BLaER1 treated with 17β-estradiol and CSF1 and Interleukin-3, amounts not matched to agents 10 nM and 100 nM (cell line): ENCODE measurements around the gene PLAU.

ENCODE experiments used
- H3K27ac ChIP-seq, 11 experiments: shearing (Covaris generic); formaldehyde crosslinking; 2 replicates each; pipeline ENCODE4 v1.8.1; 2022
- H3K27me3 ChIP-seq, 11 experiments: shearing (Covaris generic); formaldehyde crosslinking; 2 replicates each; pipeline ENCODE4 v1.8.1; 2022
- H3K36me3 ChIP-seq, 11 experiments: shearing (Covaris generic); formaldehyde crosslinking; 2 replicates each; pipeline ENCODE4 v1.8.1; 2022
- H3K4me1 ChIP-seq, 10 experiments: shearing (Covaris generic); formaldehyde crosslinking; 2 replicates each; pipeline ENCODE4 v1.8.1; 2022
- H3K4me2 ChIP-seq, 11 experiments: shearing (Covaris generic); formaldehyde crosslinking; 2 replicates each; pipeline ENCODE4 v1.8.1; 2022
- H3K4me3 ChIP-seq, 10 experiments: shearing (Covaris generic); formaldehyde crosslinking; 2 replicates each; pipeline ENCODE4 v1.8.1; 2022
- H3K9ac ChIP-seq, 11 experiments: shearing (Covaris generic); formaldehyde crosslinking; 2 replicates each; pipeline ENCODE4 v1.8.1; 2022
- H3K9me3 ChIP-seq, 11 experiments: shearing (Covaris generic); formaldehyde crosslinking; replicated peaks in 1 of 11; 2 replicates each; pipeline ENCODE4 v1.8.1; 2022
- H4K20me1 ChIP-seq, 11 experiments: shearing (Covaris generic); formaldehyde crosslinking; 2 replicates each; pipeline ENCODE4 v1.8.1; 2022
- Cebpa-rat ChIP-seq, 11 experiments: shearing (Covaris generic); IDR thresholded peaks; 2 replicates each; pipeline ENCODE4 v1.8.1; 2022

Gene PLAU

GRCh38 chr10:73910764-73911552 is at the start of gene PLAU:
TSS of gene PLAU (plus strand) at chr10:73911132. CDS start at chr10:73911556, 424 bp downstream.
- peak within 1 kb of the TSS; percentile 73 to 90 (median 84) for H3K4me3 ChIP-seq
- H3K4me2 ChIP-seq: peak within 1 kb of the TSS; percentile 89 to 99 (median 95)
- peak within 1 kb of the TSS; percentile 68 to 99 (median 91); a peak in 21 of 22 replicates for H3K27ac ChIP-seq
- peaks cover 0 to 33% (median 19%) of the 10 kb centered on the region in 11 experiments; a peak in 11 of 22 replicates for H4K20me1 ChIP-seq
- peak within 1 kb of the TSS; percentile 81 to 96 (median 89) for H3K9ac ChIP-seq
- no peaks in the 10 kb centered on the region for H3K9me3 ChIP-seq
- TF ChIP-seq Cebpa-rat (IDR thresholded peaks at IDR 0.05): no peak
- peaks cover 69 to 95% (median 92%) of the 10 kb centered on the region in 10 experiments for H3K4me1 ChIP-seq
- peaks cover 32 to 37% (median 34%) of the 10 kb centered on the region in 11 experiments for H3K36me3 ChIP-seq
- H3K27me3 ChIP-seq: no peaks in the 10 kb centered on the region

- no peak overlapping the region for H3K9ac ChIP-seq
- no peak overlapping the region for H3K27ac ChIP-seq
- H3K4me2 ChIP-seq: peak overlapping the region in 3 of 11 experiments; percentile 7 to 51 (median 48); a peak in 4 of 22 replicates
- no peaks in the 10 kb centered on the region for H3K9me3 ChIP-seq
- H3K27me3 ChIP-seq: no peaks in the 10 kb centered on the region
- H3K4me3 ChIP-seq: no peak overlapping the region
- peaks cover 28 to 63% (median 49%) of the 10 kb centered on the region in 11 experiments for H3K36me3 ChIP-seq
- H3K4me1 ChIP-seq: peaks cover 28 to 79% (median 57%) of the 10 kb centered on the region in 10 experiments
- peaks cover 0 to 17% (median 4%) of the 10 kb centered on the region in 11 experiments; a peak in 9 of 22 replicates for H4K20me1 ChIP-seq
- TF ChIP-seq Cebpa-rat (IDR thresholded peaks at IDR 0.05): no peak
These were observed 48.9 kb upstream of the PLAU start for GRCh38 chr10:73862011-73862410.

GRCh38 chr10:73863039-73863817 is 47.7 kb upstream of the PLAU start:
- no peak for TF ChIP-seq Cebpa-rat (IDR thresholded peaks at IDR 0.05)
- Histone ChIP-seq H3K4me3 (no peak overlapping the region), H4K20me1 (peaks cover 0 to 10% (median 0%) of the 10 kb centered on the region in 11 experiments; a peak in 6 of 22 replicates), H3K4me2 (peak overlapping the region in 1 of 11 experiments; percentile 48; a peak in 2 of 22 replicates), H3K9ac (peak overlapping the region in 2 of 11 experiments; percentile 2 to 24; a peak in 1 of 22 replicates), H3K9me3 (no peaks in the 10 kb centered on the region), H3K27me3 (no peaks in the 10 kb centered on the region), H3K4me1 (peaks cover 34 to 79% (median 57%) of the 10 kb centered on the region in 10 experiments), H3K36me3 (peaks cover 27 to 65% (median 43%) of the 10 kb centered on the region in 11 experiments), H3K27ac (peak overlapping the region in 6 of 11 experiments; percentile 2 to 82 (median 32); a peak in 9 of 22 replicates)

GRCh38 chr10:73864229-73864628 is 46.7 kb upstream of the PLAU start:
- TF ChIP-seq Cebpa-rat (IDR thresholded peaks at IDR 0.05): no peak
- H3K27ac ChIP-seq: peak overlapping the region in 6 of 11 experiments; percentile 50 to 82 (median 80); a peak in 6 of 22 replicates
- H3K9ac ChIP-seq: no peak overlapping the region
- no peak overlapping the region for H3K4me3 ChIP-seq
- no peaks in the 10 kb centered on the region for H3K27me3 ChIP-seq
- no peaks in the 10 kb centered on the region for H3K9me3 ChIP-seq
- peaks cover 0 to 7% (median 0%) of the 10 kb centered on the region in 11 experiments; a peak in 4 of 22 replicates for H4K20me1 ChIP-seq
- peaks cover 44 to 79% (median 62%) of the 10 kb centered on the region in 10 experiments for H3K4me1 ChIP-seq
- peaks cover 23 to 65% (median 43%) of the 10 kb centered on the region in 11 experiments for H3K36me3 ChIP-seq
- H3K4me2 ChIP-seq: peak overlapping the region in 4 of 11 experiments; percentile 92 to 98 (median 95); a peak in 1 of 22 replicates

- H3K9ac ChIP-seq: peak overlapping the region in 9 of 11 experiments; percentile 29 to 69 (median 54); a peak in 14 of 22 replicates
- H3K27ac ChIP-seq: peak overlapping the region in 10 of 11 experiments; percentile 23 to 82 (median 79); a peak in 19 of 22 replicates
- H3K4me1 ChIP-seq: peaks cover 44 to 76% (median 63%) of the 10 kb centered on the region in 10 experiments
- H4K20me1 ChIP-seq: peaks cover 0 to 4% (median 0%) of the 10 kb centered on the region in 11 experiments; a peak in 3 of 22 replicates
- H3K4me2 ChIP-seq: peak overlapping the region; percentile 66 to 98 (median 92)
- no peaks in the 10 kb centered on the region for H3K9me3 ChIP-seq
- no peaks in the 10 kb centered on the region for H3K27me3 ChIP-seq
- TF ChIP-seq Cebpa-rat (IDR thresholded peaks at IDR 0.05): no peak
- peaks cover 20 to 65% (median 40%) of the 10 kb centered on the region in 11 experiments; a peak in 21 of 22 replicates for H3K36me3 ChIP-seq
- peak overlapping the region in 5 of 10 experiments; percentile 30 to 56 (median 47); a peak in 7 of 20 replicates for H3K4me3 ChIP-seq
These were observed 45.8 kb upstream of the PLAU start for GRCh38 chr10:73865107-73865458.

GRCh38 chr10:73865459-73866442 is 45.2 kb upstream of the PLAU start:
- Histone ChIP-seq H3K4me1 (peaks cover 44 to 77% (median 63%) of the 10 kb centered on the region in 10 experiments), H3K4me3 (peak overlapping the region in 7 of 10 experiments; percentile 2 to 56 (median 44); a peak in 11 of 20 replicates), H3K36me3 (peaks cover 19 to 65% (median 40%) of the 10 kb centered on the region in 11 experiments; a peak in 21 of 22 replicates), H4K20me1 (peaks cover 0 to 3% (median 0%) of the 10 kb centered on the region in 11 experiments; a peak in 5 of 22 replicates), H3K4me2 (peak overlapping the region; percentile 66 to 98 (median 92)), H3K9ac (peak overlapping the region; percentile 25 to 72 (median 63); a peak in 20 of 22 replicates), H3K27ac (peak overlapping the region in 10 of 11 experiments; percentile 46 to 82 (median 79); a peak in 19 of 22 replicates), H3K9me3 (no peaks in the 10 kb centered on the region), H3K27me3 (no peaks in the 10 kb centered on the region)
- TF ChIP-seq Cebpa-rat (IDR thresholded peaks at IDR 0.05): no peak

- Histone ChIP-seq H4K20me1 (peaks cover 0 to 11% (median 2%) of the 10 kb centered on the region in 11 experiments; a peak in 9 of 22 replicates), H3K27ac (peak overlapping the region in 10 of 11 experiments; percentile 46 to 82 (median 78); a peak in 19 of 22 replicates), H3K9ac (peak overlapping the region in 10 of 11 experiments; percentile 45 to 72 (median 63); a peak in 19 of 22 replicates), H3K4me3 (peak overlapping the region in 7 of 10 experiments; percentile 2 to 47 (median 24); a peak in 9 of 20 replicates), H3K4me1 (peaks cover 46 to 84% (median 64%) of the 10 kb centered on the region in 10 experiments), H3K27me3 (no peaks in the 10 kb centered on the region), H3K4me2 (peak overlapping the region; percentile 66 to 98 (median 92)), H3K36me3 (peaks cover 20 to 70% (median 42%) of the 10 kb centered on the region in 11 experiments; a peak in 21 of 22 replicates), H3K9me3 (no peaks in the 10 kb centered on the region)
- no peak for TF ChIP-seq Cebpa-rat (IDR thresholded peaks at IDR 0.05)
These were observed 44.3 kb upstream of the PLAU start for GRCh38 chr10:73866621-73867020.
